K562 (cell line): ENCODE measurements around the gene ZNF629. TPM values are rescaled to one million over a fixed set of nuclear protein-coding genes. Genes with fewer than 3 reads are reported as not detected.

Source experiments
- ATAC-seq: fragments of 200-7000 bp; cut with Tn5 transposase; 3 replicates; pipeline ENCODE4 v1.9.1; 2020; ENCODE audit warnings: moderate library complexity
- BruUV-seq: library from RNA; stranded (reverse); fragments of 400-500 nt; replicated peaks from 2 replicates; lab custom pipeline; 2021; lab: Mats Ljungman, UMichigan
- CTCF ChIA-PET: fragments of 300-600 bp; formaldehyde crosslinking; extraction: SDS; loops from one replicate; lab custom pipeline; 2021; ENCODE audit warnings: low intra/inter-chr PET ratio; lab: Yijun Ruan, JAX
- POLR2A ChIA-PET: fragments of 300-600, 350-650 bp; sonication (Branson Sonifier 250); formaldehyde crosslinking; extraction: SDS; loops from one replicate; lab custom pipeline; 2021; ENCODE audit warnings: antibody characterized with exemption, inconsistent platforms; lab: Yijun Ruan, JAX
- DNase-seq, 4 experiments: peaks; one replicate each; pipeline versions ENCODE4 v3.0.0 to v3.0.0-alpha.2; 2011 to 2018; ENCODE audit warnings: low spot score in 3 of 4, mixed read lengths in 3 of 4; ENCODE audit errors: extremely low read depth in 1 of 4
- FAIRE-seq: peaks from 2 replicates; lab custom pipeline; 2011; peaks lifted over from hg19 to GRCh38; lab: Jason Lieb, UNC
- H2AFZ ChIP-seq: 2 replicates; pipeline ENCODE4 v1.6.0; 2011; ENCODE audit warnings: low read depth, low read length, control low read depth, inconsistent platforms
- H3K27ac ChIP-seq: fragments of 200-600 bp; 3 replicates; pipeline ENCODE4 v1.8.0; 2011; ENCODE audit warnings: low read depth, mild to moderate bottlenecking, control low read depth, inconsistent platforms, low read length, moderate library complexity, mixed read lengths; ENCODE audit errors: extremely low read depth
- H3K27me3 ChIP-seq, 2 experiments: fragments of 300-600 bp in 1 of 2; 2 replicates in 1 of 2; 3 replicates in 1 of 2; pipeline versions ENCODE4 v1.6.0 to v1.8.0; 2011; ENCODE audit warnings: inconsistent platforms in 2 of 2, low read length in 2 of 2, mild to moderate bottlenecking in 1 of 2, mixed read lengths in 1 of 2, moderate library complexity in 1 of 2; ENCODE audit not compliant: control insufficient read depth in 2 of 2, insufficient read depth in 2 of 2
- H3K36me3 ChIP-seq: fragments of 300-600 bp; 3 replicates; pipeline ENCODE4 v1.8.0; 2011; ENCODE audit warnings: mild to moderate bottlenecking, low read length, inconsistent platforms; ENCODE audit not compliant: control insufficient read depth, insufficient read depth
- H3K4me1 ChIP-seq, 2 experiments: fragments of 200-600 bp in 1 of 2; replicated peaks in 1 of 2; 2 replicates in 1 of 2; 3 replicates in 1 of 2; pipeline versions ENCODE4 v1.5.1 to v1.8.0; 2011; ENCODE audit warnings: inconsistent platforms in 2 of 2, low read length in 2 of 2, mild to moderate bottlenecking in 1 of 2, mixed read lengths in 1 of 2, moderate library complexity in 1 of 2; ENCODE audit not compliant: control insufficient read depth in 2 of 2, insufficient read depth in 2 of 2
- H3K4me2 ChIP-seq: 2 replicates; pipeline ENCODE4 v1.6.1; 2011; ENCODE audit warnings: low read length, control low read depth, inconsistent platforms, mixed read lengths; ENCODE audit not compliant: insufficient read depth
- H3K4me3 ChIP-seq: fragments of 200-600 bp; sonication (generic), shearing (Covaris generic); 2 replicates; pipeline ENCODE4 v1.5.1; 2016; ENCODE audit warnings: control low read depth, inconsistent platforms
- H3K79me2 ChIP-seq: fragments of 200-600 bp; 3 replicates; pipeline ENCODE4 v1.8.0; 2011; ENCODE audit warnings: low read length, inconsistent platforms; ENCODE audit not compliant: control insufficient read depth, insufficient read depth
- H3K9ac ChIP-seq, 2 experiments: 2 replicates each; pipeline versions ENCODE4 v1.6.0 to v1.6.1; 2011; ENCODE audit warnings: low read depth in 2 of 2, low read length in 2 of 2, control low read depth in 1 of 2, inconsistent platforms in 1 of 2, mild to moderate bottlenecking in 1 of 2, mixed read lengths in 1 of 2; ENCODE audit not compliant: insufficient read depth in 1 of 2
- H3K9me1 ChIP-seq: one replicate; pipeline ENCODE4 v1.6.0; 2011; ENCODE audit warnings: inconsistent platforms, mild to moderate bottlenecking, low read length, moderate library complexity; ENCODE audit not compliant: control insufficient read depth, insufficient read depth
- H3K9me3 ChIP-seq: replicated peaks from 2 replicates; pipeline ENCODE4 v1.5.1; 2011; ENCODE audit warnings: low read depth, low read length, inconsistent platforms; ENCODE audit not compliant: control insufficient read depth, insufficient read depth
- H4K20me1 ChIP-seq: replicated peaks from 2 replicates; pipeline ENCODE4 v1.6.1; 2011; ENCODE audit warnings: low read length, inconsistent platforms, mixed read lengths; ENCODE audit not compliant: control insufficient read depth, insufficient read depth
- CBFA2T3 ChIP-seq: fragments of 450-650 bp; IDR thresholded peaks from 2 replicates; pipeline ENCODE4 v1.6.1; 2017
- MAX ChIP-seq: sonication (generic); formaldehyde crosslinking; IDR thresholded peaks from 2 replicates; pipeline ENCODE4 v1.9.0; 2022; ENCODE audit warnings: mild to moderate bottlenecking, missing genetic modification reagents
- MCM5 ChIP-seq: fragments of 450-650 bp; IDR thresholded peaks from 2 replicates; pipeline ENCODE4 v1.6.1; 2016; ENCODE audit warnings: low read depth
- POLR2G ChIP-seq: fragments of 200-400 bp; formaldehyde crosslinking; IDR thresholded peaks from 2 replicates; pipeline ENCODE4 v1.6.1; 2017; ENCODE audit warnings: low read depth, mild to moderate bottlenecking, antibody characterized with exemption, low read length, moderate library complexity
- POU5F1 ChIP-seq: fragments of 150-350 bp; IDR thresholded peaks from 2 replicates; pipeline ENCODE4 v1.6.1; 2014; ENCODE audit warnings: borderline replicate concordance, low read length, low read depth, mild to moderate bottlenecking; ENCODE audit not compliant: partially characterized antibody
- RBFOX2 ChIP-seq: fragments of 200-400 bp; formaldehyde crosslinking; IDR thresholded peaks from 2 replicates; pipeline ENCODE4 v1.6.1; 2017; ENCODE audit warnings: low read depth, mild to moderate bottlenecking, low read length, moderate library complexity
- SOX6 ChIP-seq: fragments of 450-650 bp; IDR thresholded peaks from 2 replicates; pipeline ENCODE4 v1.6.1; 2014; ENCODE audit warnings: mild to moderate bottlenecking
- TCF3 ChIP-seq: sonication (generic); formaldehyde crosslinking; IDR thresholded peaks from 2 replicates; pipeline ENCODE4 v1.4.0; 2020; ENCODE audit warnings: mild to moderate bottlenecking, missing genetic modification reagents
- TSC22D4 ChIP-seq: fragments of 450-650 bp; IDR thresholded peaks from 2 replicates; pipeline ENCODE4 v1.6.1; 2016; ENCODE audit warnings: missing genetic modification characterization, missing biosample characterization, control low read depth
- ZBTB33 ChIP-seq: sonication (generic); formaldehyde crosslinking; IDR thresholded peaks from 2 replicates; pipeline ENCODE4 v1.8.1; 2023; ENCODE audit warnings: mild to moderate bottlenecking, missing genetic modification reagents
- ZBTB7A ChIP-seq: IDR thresholded peaks from 2 replicates; pipeline ENCODE4 v1.6.1; 2011; ENCODE audit warnings: low read depth, mild to moderate bottlenecking, low read length, moderate library complexity, borderline replicate concordance; ENCODE audit not compliant: control insufficient read depth
- ZNF444 ChIP-seq: fragments of 250-450 bp; sonication (Bioruptor Pico); IDR thresholded peaks from 2 replicates; pipeline ENCODE4 v1.4.0; 2020; ENCODE audit warnings: mild to moderate bottlenecking, moderate library complexity
- WGBS: fragments of 100-300 bp; shearing (Covaris generic); methylation state at CpG from one replicate; pipeline ENCODE4 v1.1.6; 2016; ENCODE audit warnings: low coverage, mixed read lengths; ENCODE audit not compliant: insufficient coverage; ENCODE audit errors: missing lambda C conversion rate; 5-methylcytosine and 5-hydroxymethylcytosine counted together
- in situ Hi-C: fragments of 300-500 bp; cut with MboI; formaldehyde crosslinking; loops from 4 replicates; pipeline ENCODE4 v1.15.0; 2018; ENCODE audit warnings: inconsistent platforms, mixed read lengths
- intact Hi-C: fragments of 100-400 bp; cut with micrococcal nuclease; formaldehyde crosslinking; loops from 2 replicates; pipeline ENCODE4 v1.14.2; 2022
- polyA plus RNA-seq, 8 experiments: library from polyadenylated mRNA; depleted of rRNA in 4 of 8; stranded (reverse) in 5 of 8; unstranded in 3 of 8; fragments of >200 nt; fragmentation: Nextera tagmentation in 2 of 8; fragmentation: Illumina TruSeq in 1 of 8; extraction: Ambion mirVana in 2 of 8; extraction: Trizol in 1 of 8; gene quantifications; 2 replicates each; pipeline versions ENCODE4 v1.2.1 to v1.2.3, GENCODE V29; 2011 to 2014; ENCODE audit warnings: inconsistent platforms in 1 of 8, missing spikeins in 1 of 8
- total RNA-seq, 7 experiments: library from RNA; depleted of rRNA in 6 of 7; stranded (reverse); fragments of >200 nt in 6 of 7; fragmentation: Illumina TruSeq in 2 of 7; extraction: Trizol in 2 of 7; gene quantifications; 2 replicates each; pipeline versions ENCODE4 v1.2.1 to v1.2.3, GENCODE V29; 2011 to 2021; ENCODE audit warnings: low replicate concordance in 1 of 7

Gene ZNF629
- total and polyA plus RNA-seq, 9 of the 15 experiments (the other 6 are each of a cell fraction or from before 2014, with no cell fraction given) = 0.44 to 18.8 (median 7.4) TPM

GRCh38 chr16:30766933-30767284 lies 20.1 kb downstream of the ZNF629 start:
- BruUV-seq = no TSS peak
- peaks cover 11 to 32% of the 10 kb centered on the region in 2 experiments; a peak in 4 of 5 replicates for H3K4me1 ChIP-seq
- H3K4me3 ChIP-seq = no peak overlapping the region
- no peak overlapping the region for H3K4me2 ChIP-seq
- no peaks in the 10 kb centered on the region for H3K9me1 ChIP-seq
- DNase-seq = no peak
- no peak for TF ChIP-seq RBFOX2
- 0 out of 2 replicates have a peak, but pooled peaks have one; percentile 2 for TF ChIP-seq POLR2G
- H3K9me3 ChIP-seq = no peaks in the 10 kb centered on the region
- no peak overlapping the region for H3K27ac ChIP-seq
- no peak for FAIRE-seq
- no peaks in the 10 kb centered on the region for H3K27me3 ChIP-seq
- POLR2A ChIA-PET = interaction anchor here (1.3 to 3.1 kb wide), 3 partner anchors 8 to 39 kb away, joined by 3 to 16 read pairs (median 14); no protein-coding TSS in a partner anchor
- peaks cover 91% of the 10 kb centered on the region for H3K36me3 ChIP-seq
- no peak for ATAC-seq
- peaks cover 26% of the 10 kb centered on the region for H3K79me2 ChIP-seq
- 0 out of 2 replicates have a peak, but pooled peaks cover under 1% of the 10 kb centered on the region for H4K20me1 ChIP-seq
- CTCF ChIA-PET = no interaction called here
- H2AFZ ChIP-seq = no peak overlapping the region
- peak overlapping the region in 1 of 2 experiments; percentile 76; a peak in 2 of 4 replicates for H3K9ac ChIP-seq
- intact Hi-C loops = no loop called here
- WGBS = 72% methylated on average over 4 of the region's 4 CpGs
- in situ Hi-C loops = no loop called here

- DNase-seq (peak in 1 of 4 experiments; percentile 27), ATAC-seq (no peak), FAIRE-seq (no peak)
- Histone ChIP-seq H3K79me2 (peaks cover 31% of the 10 kb centered on the region), H3K9me1 (no peaks in the 10 kb centered on the region), H4K20me1 (no peaks in the 10 kb centered on the region), H3K4me1 (peaks cover 11 to 34% of the 10 kb centered on the region in 2 experiments; a peak in 4 of 5 replicates), H3K9me3 (no peaks in the 10 kb centered on the region), H2AFZ (no peak overlapping the region), H3K27ac (no peak overlapping the region), H3K4me2 (no peak overlapping the region), H3K4me3 (no peak overlapping the region), H3K27me3 (no peaks in the 10 kb centered on the region), H3K36me3 (peaks cover 85% of the 10 kb centered on the region), H3K9ac (peak overlapping the region in 1 of 2 experiments; percentile 76; a peak in 2 of 4 replicates)
- intact Hi-C loops = no loop called here
- no TSS peak for BruUV-seq
- POLR2A ChIA-PET = interaction anchor here (0.6 to 3.1 kb wide), 5 partner anchors 9 to 141 kb away, joined by 3 to 16 read pairs (median 3); no protein-coding TSS in a partner anchor
- CTCF ChIA-PET = no interaction called here
- in situ Hi-C loops = no loop called here
- WGBS = 81% methylated on average over 28 of the region's 29 CpGs
- TF ChIP-seq CBFA2T3 (peak; percentile 44), MCM5 (no peak), ZBTB7A (no peak), ZNF444 (CRISPR knock-in tag) (no peak), POLR2G (peak; percentile 39; the same call in 1 of the 2 replicates), ZBTB33 (CRISPR knock-in tag) (peak; percentile 38; the same call in 1 of the 2 replicates), MAX (CRISPR knock-in tag) (0 out of 2 replicates have a peak, but pooled peaks have one; percentile 22), RBFOX2 (peak; percentile 42; the same call in 1 of the 2 replicates), POU5F1 (no peak), TSC22D4 (tag) (no peak), SOX6 (no peak), TCF3 (CRISPR knock-in tag) (peak; percentile 44; the same call in 1 of the 2 replicates)
Measured at GRCh38 chr16:30766206-30766932, 20.6 kb downstream of the ZNF629 start.
